ENCODE results near the gene PRELID3B.

DNA sequence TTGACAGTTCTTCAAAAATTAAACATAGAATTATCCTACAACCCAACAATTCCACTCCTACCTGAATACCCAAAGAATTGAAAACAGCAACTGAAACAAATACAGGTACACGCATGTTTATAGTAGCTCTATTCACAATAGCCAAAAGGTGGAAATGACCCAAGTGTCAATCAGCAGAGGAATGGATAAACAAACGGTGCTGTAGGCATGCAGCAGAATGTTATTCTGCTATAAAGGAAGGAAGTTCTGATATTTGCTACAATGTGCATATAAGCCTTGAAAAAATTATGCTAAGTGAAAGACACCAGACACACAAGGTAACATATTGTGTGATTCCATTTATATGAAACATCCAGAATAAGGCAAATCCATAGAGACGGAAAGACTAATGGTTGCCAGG is 38.5 kb upstream of the PRELID3B start:
- no peak for TF ChIP-seq MAX (IDR thresholded peaks at IDR 0.05)
- no peak for TF ChIP-seq TAF1 (IDR thresholded peaks at IDR 0.05; ENCODE audit: low read depth)
- no peak for TF ChIP-seq USF1 (IDR thresholded peaks at IDR 0.05)

Measured in Ishikawa (cell line).